HG02798 (cell line): ENCODE results near the gene RPL6.
"Not testable (repeated sequence)": the region's sequence is repeated elsewhere in the genome, so short reads cannot be mapped to it uniquely, and the experiment has no call there.

Experiments used
- ATAC-seq: cut with Tn5 transposase; IDR thresholded peaks from one replicate; pipeline ENCODE4 v1.9.1; 2021; ENCODE audit warnings: mild to moderate bottlenecking; ENCODE audit not compliant: unreplicated experiment, poor library complexity

RPL6 gene

DNA sequence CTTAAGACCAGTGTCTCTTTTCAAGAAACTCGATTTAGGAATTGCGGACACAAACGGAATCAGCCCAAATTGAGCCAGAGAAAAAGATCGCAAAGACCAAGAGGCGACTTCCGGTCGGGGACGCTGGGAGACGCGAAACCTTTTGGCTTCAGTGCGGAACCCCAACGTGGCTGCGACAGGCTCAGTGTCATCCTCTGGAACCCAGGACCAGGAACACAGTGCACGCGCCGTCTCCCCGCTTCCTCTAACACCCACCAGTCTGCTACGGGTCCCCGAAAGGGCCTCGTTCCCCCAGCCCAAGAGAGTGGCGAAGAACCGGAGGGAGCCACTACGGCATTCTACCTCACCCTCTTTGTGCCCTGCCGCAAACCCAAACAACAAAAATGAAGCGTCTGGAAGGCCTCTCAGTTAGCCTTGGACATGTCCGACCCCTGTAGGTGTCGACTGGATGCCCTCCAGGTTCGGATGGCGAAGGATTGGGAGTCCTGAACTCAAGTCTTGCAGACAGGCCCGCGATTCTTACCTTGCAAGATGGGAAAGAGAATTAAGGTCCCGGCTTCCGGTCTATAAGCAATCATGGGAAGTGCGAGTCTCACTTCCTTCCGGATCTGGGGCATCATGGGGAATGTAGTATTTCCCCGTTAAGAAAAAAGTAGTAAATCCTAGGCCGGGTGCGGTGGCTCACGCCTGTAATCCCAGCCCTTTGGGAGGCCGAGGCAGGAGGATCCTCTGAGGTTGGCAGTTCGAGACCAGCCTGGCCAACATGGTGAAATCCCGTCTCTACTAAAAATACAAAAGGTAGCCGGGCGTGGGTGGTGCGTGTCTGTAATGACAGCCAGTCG is at the start of gene RPL6:
RPL6 (minus strand) TSS at position 542 of the 842 bp plus-strand sequence. CDS start 949 bp downstream, outside the sequence.
- peak; percentile 83 for ATAC-seq

DNA sequence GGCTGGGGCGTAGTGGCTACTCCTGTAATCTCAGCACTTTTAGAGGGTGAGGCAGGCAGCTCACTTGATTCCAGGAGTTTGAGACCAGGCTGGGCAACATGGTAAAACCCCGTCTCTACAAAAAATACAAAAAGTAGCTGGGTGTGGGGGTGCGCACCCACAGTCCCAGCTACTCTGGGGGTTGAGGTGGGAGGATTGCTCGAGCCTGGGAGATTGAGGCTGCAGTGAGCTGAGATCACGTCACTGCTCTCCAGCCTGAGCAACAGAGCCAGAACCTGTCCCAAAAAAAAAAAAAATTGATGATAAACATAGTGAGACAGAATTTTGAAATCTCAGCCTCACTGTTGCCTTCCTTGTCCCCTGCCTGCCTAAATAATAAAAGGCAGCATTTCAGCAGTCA is 49.3 kb upstream of the RPL6 start:
- no peak for ATAC-seq

DNA sequence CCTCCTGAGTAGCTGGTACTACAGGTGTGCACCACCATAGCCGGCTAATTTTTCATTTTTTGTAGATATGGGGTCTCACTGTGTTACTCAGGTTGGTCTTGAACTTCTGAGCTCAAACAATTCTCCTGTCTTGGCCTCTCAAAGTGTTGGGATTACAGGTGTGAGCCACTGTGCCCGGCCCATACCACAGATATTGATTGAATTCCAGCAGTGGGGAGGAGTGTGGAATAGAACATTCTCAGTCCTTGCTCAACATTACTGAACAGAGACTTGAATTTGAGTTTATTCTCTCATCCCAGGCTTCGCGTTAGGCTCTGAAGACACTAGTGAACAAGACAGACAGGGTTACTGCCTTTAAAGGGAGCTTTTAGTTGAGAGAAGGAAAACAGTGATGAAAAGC is 48.9 kb upstream of the RPL6 start:
- ATAC-seq: no peak

DNA sequence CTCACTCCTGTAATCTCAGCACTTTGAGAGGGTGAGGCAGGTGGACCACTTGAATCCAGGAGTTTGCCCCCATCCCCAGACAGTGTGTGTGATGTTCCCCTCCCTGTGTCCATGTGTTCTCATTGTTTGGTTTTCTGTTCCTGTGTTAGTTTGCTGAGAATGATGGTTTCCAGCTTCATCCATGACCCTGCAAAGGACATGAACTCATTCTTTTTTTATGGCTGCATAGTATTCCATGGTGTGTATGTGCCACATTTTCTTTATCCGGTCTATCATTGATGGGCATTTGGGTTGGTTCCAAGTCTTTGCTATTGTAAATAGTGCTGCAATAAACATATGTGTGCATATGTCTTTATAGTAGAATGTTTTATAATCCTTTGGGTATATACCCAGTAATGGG is 47.7 kb upstream of the RPL6 start:
- not testable (repeated sequence) for ATAC-seq

DNA sequence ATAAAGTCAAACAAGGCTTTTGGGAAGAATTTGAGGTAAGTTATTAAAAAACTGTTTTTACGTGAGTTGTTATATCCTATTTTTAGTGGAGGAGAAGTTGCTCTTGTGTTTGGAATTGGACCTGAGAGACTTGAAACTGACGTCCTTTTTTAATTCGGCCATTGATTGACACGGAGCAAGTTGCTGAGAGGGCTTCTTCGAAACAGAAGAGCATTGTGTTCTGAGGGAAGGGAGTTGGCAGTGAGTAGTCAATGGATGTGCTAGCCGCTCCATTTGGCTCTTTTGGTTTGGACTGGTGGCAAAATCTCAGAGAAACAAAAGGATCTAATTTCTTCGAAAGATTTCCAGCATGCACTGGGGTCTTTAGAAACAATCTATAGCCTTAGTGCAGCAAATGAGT is 46.6 kb upstream of the RPL6 start:
- ATAC-seq: no peak

DNA sequence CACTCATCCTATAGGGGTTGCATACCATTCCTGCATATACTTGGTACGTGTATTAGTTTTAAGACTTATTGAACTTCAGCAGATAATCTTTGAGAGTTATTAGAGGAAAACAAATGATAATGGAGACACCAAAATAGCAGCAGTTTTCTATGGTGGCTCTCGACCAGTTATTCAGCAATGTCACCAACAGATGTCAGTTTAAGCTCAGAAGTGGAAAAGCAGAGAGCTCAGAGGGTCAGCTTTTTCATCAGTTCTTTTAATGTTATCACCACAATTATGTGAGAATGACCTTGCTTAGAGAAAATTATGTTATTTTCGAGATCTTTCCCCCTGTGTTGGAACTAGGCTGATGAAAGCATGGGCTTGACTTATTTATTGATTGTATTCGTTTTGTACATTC is 41.3 kb upstream of the RPL6 start:
- no peak for ATAC-seq

DNA sequence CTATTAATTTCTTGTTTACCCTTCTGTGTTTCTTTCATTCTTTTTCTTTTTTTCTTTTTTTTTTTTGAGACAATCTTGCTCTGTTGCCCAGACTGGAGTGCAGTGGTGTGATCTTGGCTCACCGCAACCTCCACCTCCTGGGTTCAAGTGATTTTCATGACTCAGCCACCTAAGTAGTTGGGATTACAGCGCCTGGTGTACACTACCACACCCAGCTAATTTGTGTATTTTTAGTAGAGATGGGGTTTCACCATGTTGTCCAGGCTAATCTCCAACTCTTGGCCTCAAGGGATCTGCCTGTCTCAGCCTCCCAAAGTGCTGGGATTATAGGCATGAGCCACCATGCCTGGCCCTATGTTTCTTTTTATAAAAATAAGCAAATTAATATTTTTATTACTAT is 38.8 kb upstream of the RPL6 start:
- not testable (repeated sequence) for ATAC-seq

DNA sequence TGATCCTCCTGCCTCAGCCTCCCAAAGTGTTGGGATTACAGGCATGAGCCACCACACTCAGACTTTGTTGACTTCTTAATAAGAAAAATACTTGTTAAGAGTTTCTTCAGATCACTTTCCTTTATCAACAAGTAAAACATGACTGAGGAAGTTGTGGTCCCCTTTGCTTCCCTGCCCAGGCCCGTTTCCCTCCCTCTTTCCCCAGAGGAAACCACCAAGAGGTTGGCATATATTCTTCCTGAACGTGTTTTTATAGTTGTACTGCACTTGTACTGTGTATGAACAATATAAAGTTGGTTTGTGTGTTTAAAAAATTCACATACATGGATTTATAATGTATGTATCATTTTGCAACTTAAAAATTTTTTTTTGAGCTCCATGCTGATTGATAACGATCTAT is 37.7 kb upstream of the RPL6 start:
- no peak for ATAC-seq

DNA sequence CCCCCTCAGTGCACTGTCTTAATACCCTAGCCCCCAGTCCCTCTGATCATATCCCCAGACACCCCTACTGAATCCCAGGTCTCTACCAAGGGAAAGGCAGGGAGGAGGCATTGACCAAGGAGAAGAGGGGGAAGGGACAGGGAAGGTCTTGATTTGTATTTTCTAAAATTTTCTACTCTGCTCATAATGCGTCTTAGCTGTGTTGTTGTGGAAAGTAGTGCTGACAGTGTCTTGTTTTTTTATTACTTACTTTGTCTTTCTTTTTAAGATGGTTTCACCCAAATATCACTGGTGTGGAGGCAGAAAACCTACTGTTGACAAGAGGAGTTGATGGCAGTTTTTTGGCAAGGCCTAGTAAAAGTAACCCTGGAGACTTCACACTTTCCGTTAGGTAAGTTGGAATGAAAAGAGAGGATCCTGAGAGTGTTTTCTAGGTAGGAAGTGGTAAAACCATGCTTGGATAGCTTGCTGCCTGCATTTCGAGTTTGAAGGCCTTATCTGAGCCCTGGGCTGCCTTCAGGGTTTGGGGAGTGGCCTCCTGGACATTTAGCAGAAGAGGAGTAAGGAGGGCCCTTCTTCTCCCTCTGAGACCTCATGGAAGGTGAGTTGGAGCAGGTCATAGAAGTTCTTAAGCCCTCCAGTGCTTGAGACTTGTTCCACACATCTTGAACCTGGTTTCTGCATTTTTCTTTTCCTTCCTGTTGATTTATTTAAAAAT is 36.8 kb upstream of the RPL6 start:
- ATAC-seq: no peak

DNA sequence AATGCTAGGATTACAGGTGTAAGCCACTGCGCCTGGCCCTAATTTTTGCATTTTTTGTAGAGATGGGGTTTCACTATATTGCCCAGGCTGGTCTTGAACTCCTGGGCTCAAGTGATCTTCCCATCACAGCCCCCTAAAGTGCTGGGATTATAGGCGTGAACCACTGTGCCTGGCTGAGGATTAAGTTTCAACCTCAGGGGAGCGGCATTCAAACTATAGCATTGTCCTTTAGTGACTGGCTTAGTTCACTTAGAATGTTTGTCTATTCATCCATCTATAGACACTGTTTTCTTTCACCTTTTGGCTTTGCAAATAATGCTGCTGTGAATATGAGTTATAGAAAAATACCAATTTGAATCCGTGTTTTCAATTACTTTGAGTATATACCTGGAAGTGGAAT is 34.5 kb upstream of the RPL6 start:
- no peak for ATAC-seq

DNA sequence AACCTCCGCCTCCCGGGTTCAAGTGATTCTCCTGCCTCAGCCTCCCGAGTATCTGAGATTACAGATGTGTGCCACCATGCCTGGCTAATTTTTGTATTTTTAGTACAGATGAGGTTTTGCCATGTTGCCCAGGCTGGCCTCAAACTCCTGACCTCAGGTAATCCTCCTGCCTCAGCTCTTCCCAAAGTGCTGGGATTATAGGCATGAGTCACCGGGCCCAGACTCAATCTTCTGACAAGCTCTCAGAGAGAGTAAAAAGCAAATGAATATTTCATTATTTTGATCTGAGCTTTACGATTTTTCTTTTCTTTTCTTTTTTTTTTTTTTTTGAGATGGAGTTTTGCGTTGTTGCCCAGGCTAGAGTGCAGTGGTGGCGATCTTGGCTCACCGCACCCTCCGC is 31.2 kb upstream of the RPL6 start:
- not testable (repeated sequence) for ATAC-seq

DNA sequence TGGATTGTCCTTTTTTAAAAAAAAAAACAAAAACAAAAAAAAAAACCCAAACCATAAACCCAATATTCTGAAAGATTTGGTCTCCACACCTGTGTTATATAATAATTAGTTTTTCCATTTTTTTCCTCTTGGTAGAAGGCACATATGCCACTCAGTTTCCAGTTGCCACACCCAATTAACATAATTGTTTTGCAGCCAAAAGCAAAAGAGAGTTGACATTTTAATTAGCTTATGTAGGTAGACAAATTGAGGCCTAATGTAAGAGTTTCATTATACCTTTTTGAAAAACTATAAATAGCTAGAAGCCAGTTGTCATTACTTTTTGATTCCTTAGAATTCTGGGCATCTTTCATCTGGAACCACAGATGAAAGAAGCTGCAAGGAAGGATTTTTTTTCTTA is 30.4 kb upstream of the RPL6 start:
- ATAC-seq: no peak

DNA sequence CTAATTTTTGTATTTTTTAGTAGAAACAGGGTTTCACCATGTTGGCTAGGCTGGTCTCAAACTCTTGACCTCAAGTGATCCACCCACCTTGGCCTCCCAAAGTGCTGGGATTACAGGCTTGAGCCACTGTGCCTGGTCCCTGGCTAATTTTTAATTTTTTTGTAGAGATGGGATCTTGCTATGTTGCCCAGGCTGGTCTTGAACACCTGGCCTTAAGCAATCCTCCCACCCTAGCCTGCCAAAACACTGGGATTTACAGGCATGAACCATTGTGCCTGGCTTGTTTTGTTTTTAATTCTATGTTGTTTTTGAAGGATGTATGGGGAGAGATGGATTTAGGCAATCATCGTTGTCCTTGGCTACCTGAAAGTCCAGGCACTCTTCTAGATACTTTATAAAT is 29.2 kb upstream of the RPL6 start:
- ATAC-seq: not testable (repeated sequence)

DNA sequence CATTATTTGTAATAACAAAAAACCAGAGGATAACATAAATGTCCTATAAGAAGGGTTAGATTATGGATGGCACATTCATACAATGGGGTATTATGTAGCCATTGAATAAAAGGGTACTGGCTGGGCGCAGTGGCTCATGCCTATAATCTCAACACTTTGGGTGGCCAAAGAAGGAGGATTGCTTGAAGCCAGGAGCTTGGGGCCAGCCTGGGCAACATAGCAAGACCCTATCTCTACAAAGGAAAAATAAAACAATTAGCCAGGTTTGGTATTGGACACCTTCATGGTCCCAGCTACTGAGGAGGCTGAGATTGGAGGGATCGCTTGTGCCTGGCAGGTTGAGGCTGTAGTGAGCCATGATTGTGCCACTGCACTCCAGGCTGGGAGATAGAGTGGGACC is 24.1 kb upstream of the RPL6 start:
- ATAC-seq: no peak

DNA sequence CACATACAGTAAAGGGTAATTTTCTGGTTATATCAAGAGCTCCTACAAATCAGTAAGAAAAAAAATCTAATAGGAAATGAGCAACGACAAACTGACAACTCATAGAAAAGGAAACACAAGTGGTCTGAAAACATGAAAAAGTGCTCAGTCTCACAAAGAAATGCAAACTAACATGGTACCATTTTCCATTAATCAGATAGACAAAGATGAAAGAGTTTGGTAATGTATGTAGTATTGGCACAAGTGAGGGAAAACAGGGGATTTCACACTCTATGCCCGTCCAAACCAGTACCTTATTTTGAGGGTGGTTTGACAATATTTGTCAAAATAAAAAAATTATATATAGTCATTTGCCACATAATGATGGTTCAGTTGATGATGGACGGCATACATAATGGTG is 22.6 kb upstream of the RPL6 start:
- no peak for ATAC-seq

DNA sequence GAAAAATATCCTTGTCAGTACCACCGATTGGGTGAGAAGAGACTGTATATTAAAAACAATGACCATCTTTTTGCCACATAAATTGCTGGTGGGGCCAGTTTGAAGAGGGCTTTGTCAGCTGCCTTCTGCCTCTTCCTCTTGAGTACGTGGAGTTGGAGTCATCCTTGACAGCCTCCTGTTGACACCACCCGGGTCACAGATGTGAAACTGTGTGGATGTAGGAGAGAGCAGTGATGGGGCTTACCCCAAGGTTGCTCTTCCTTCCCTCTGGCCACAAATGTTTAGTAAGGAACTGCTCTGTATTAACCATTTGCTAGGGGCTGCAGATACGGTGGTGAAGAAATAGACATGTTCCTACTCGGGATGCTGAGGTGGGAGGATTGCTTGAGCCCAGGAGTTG is 21.5 kb upstream of the RPL6 start:
- no peak for ATAC-seq

DNA sequence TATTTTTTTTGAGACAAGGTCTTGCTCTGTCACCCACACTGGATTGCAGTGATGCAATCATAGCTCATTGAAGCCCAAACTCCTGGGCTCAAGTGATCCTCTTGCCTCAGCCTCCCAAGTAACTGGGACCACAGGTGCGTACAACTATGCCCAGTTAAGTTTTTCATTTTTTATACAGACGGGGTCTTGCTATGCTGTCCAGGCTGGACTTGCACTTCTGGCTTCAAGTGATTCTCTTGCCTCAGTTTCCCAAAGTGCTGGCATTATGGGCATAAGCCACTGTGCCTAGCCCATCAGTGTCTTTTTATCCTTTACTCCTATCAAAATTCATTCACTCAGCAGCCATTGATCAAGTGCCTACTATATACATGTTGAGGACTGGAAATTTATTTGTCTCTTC is 18.4 kb upstream of the RPL6 start:
- ATAC-seq: no peak

DNA sequence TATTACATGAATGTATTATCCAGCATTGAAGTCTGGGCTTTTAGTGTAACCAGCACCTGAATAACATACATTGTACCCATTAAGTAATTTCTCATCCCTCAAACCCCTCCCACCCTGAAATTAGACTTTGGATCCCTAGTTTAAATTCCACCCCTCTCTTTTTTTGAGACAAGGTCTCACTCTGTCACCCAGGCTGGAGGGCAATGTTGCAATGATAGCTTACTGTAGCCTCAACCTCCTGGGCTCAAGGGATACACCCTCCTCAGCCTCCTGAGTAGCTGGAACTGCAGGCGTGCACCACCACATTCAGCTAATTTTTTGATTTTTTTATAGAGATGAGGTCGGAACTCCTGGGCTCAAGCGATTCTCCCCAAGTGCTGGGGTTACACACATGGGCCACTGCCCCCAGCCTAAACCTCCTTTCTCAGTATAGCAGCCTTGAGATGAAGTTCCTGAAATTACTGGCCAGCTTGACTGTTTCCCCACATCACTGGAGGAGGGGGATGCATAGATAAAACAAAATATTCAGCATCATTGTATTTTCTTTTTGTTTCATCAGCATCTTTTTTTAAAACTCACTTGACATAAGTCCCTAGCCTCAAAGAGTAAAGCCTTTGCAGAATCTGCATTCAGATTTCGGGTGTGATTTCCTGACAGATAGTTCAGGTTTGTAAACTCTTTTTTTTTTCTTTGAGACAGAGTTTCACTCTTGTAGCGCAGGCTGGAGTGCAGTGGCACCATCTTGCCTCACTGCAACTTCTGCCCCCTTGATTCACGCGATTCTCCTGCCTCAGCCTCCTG is 16.4 kb upstream of the RPL6 start:
- no peak for ATAC-seq

DNA sequence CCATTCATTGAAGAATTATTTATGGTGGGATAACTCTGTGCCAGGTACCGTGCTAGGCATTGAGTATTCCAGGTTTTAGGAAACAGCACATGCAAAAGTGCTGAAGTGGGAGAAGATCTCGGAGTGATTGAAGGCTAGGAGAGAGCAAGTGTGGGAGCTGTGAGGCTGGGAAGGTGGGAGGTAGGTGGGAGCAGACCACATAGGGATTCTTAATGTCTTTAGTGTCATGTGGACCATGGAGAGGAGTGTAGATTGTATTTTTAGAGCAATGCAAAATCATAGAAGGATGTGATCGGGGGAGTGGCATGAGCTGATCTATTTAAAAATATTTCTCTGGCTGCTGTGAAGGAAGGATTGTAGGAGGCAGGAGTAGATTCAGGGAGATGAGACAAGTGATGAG is 14.7 kb upstream of the RPL6 start:
- ATAC-seq: no peak

DNA sequence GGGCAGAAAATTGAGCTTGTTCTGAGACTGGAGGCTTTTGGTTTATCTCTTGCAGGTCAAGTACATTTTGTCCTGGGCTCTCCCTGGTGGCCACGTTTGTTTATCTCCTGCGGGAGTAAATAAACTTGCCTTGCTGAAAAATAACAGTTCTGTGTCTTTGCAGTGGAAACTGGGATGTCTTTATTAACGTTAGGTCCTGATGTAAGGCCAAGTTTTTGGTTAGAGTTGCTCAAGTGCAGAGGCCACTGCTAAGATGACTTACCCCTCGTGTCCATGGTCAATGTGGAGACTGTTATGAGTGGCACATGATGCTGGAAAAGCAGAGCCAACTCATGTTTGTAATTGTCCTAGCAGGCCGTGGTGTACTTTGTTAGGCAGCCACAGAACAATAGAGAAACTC is 13.1 kb upstream of the RPL6 start:
- ATAC-seq: no peak

DNA sequence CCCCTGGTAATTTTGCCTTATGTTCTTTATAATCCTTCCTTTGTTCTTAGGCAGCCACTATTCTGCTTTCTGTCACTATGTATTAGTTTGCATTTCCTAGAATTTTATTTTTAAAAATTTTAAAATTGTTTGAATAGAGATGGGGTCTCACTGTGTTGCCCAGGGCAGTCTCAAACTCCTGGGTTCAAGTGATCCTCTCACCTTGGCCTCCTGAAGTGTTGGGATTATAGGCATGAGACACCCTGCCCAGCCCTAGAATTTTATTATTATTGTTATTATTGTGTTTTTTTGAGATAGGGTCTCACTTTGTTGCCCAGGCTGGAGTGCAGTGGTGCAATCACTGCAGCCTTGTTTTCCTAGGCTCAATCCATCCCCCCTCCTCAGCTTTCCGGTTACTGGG is 12.0 kb upstream of the RPL6 start:
- no peak for ATAC-seq
